Nephron progenitor cell (in vitro differentiated cells): ENCODE measurements around the gene MTRF1.

ENCODE experiments used
- DNase-seq: peaks from one replicate; pipeline ENCODE4 v3.0.0; 2021
- H3K27ac Mint-ChIP-seq: 2 replicates; pipeline ENCODE4 v1.8.0; 2021; ENCODE audit warnings: mild to moderate bottlenecking, moderate library complexity, mixed read lengths
- H3K27me3 Mint-ChIP-seq: 2 replicates; pipeline ENCODE4 v1.8.0; 2021; ENCODE audit warnings: mild to moderate bottlenecking, low read depth, mixed read lengths; ENCODE audit not compliant: poor library complexity
- H3K36me3 Mint-ChIP-seq: 2 replicates; pipeline ENCODE4 v1.8.0; 2021; ENCODE audit warnings: low read depth, mixed read lengths
- H3K4me1 Mint-ChIP-seq: 2 replicates; pipeline ENCODE4 v1.8.0; 2021; ENCODE audit warnings: mixed read lengths
- H3K4me3 Mint-ChIP-seq: 2 replicates; pipeline ENCODE4 v1.8.0; 2021; ENCODE audit warnings: mild to moderate bottlenecking, moderate library complexity, mixed read lengths
- H3K9me3 Mint-ChIP-seq: 2 replicates; pipeline ENCODE4 v1.8.0; 2021; ENCODE audit warnings: mild to moderate bottlenecking, moderate library complexity, mixed read lengths
- CTCF ChIP-seq: fragments of 200-600 bp; sonication (generic); IDR thresholded peaks from 2 replicates; pipeline ENCODE4 v1.5.0; 2021; ENCODE audit warnings: antibody characterized with exemption

MTRF1 gene

GRCh38 chr13:41296879-41297646, 33.7 kb upstream of the MTRF1 start:
- Mint-ChIP-seq H3K27ac (no peak overlapping the region), H3K9me3 (peaks cover 10% of the 10 kb centered on the region), H3K4me1 (no peaks in the 10 kb centered on the region), H3K36me3 (peaks cover under 1% of the 10 kb centered on the region), H3K27me3 (peaks cover 5% of the 10 kb centered on the region), H3K4me3 (no peak overlapping the region)
- TF ChIP-seq CTCF = no peak
- no peak for DNase-seq

- peaks cover 9% of the 10 kb centered on the region for H3K36me3 Mint-ChIP-seq
- H3K4me1 Mint-ChIP-seq = no peaks in the 10 kb centered on the region
- TF ChIP-seq CTCF = no peak
- H3K27ac Mint-ChIP-seq = no peak overlapping the region
- no peak overlapping the region for H3K4me3 Mint-ChIP-seq
- DNase-seq = no peak
- H3K27me3 Mint-ChIP-seq = peaks cover 5% of the 10 kb centered on the region
- H3K9me3 Mint-ChIP-seq = peaks cover 20% of the 10 kb centered on the region
Measured at GRCh38 chr13:41295973-41296372, 32.6 kb upstream of the MTRF1 start.

- Mint-ChIP-seq H3K9me3 (peaks cover 20% of the 10 kb centered on the region), H3K4me1 (no peaks in the 10 kb centered on the region), H3K36me3 (peaks cover 9% of the 10 kb centered on the region), H3K4me3 (no peak overlapping the region), H3K27ac (no peak overlapping the region), H3K27me3 (peaks cover 5% of the 10 kb centered on the region)
- DNase-seq = no peak
- no peak for TF ChIP-seq CTCF
Measured at GRCh38 chr13:41294914-41295313, 31.5 kb upstream of the MTRF1 start.

- DNase-seq = no peak
- Mint-ChIP-seq H3K36me3 (peaks cover 9% of the 10 kb centered on the region), H3K27ac (no peak overlapping the region), H3K4me3 (no peak overlapping the region), H3K27me3 (no peaks in the 10 kb centered on the region), H3K9me3 (peaks cover 20% of the 10 kb centered on the region), H3K4me1 (no peaks in the 10 kb centered on the region)
- TF ChIP-seq CTCF = no peak
Measured at GRCh38 chr13:41293272-41293671, 29.9 kb upstream of the MTRF1 start.

- no peak for TF ChIP-seq CTCF
- no peak overlapping the region for H3K27ac Mint-ChIP-seq
- no peaks in the 10 kb centered on the region for H3K4me1 Mint-ChIP-seq
- H3K27me3 Mint-ChIP-seq = no peaks in the 10 kb centered on the region
- peaks cover 20% of the 10 kb centered on the region for H3K9me3 Mint-ChIP-seq
- peaks cover 9% of the 10 kb centered on the region for H3K36me3 Mint-ChIP-seq
- no peak for DNase-seq
- H3K4me3 Mint-ChIP-seq = no peak overlapping the region
Measured at GRCh38 chr13:41291246-41291645, 27.9 kb upstream of the MTRF1 start.

- no peaks in the 10 kb centered on the region for H3K27me3 Mint-ChIP-seq
- DNase-seq = no peak
- H3K4me3 Mint-ChIP-seq = no peak overlapping the region
- no peak for TF ChIP-seq CTCF
- no peaks in the 10 kb centered on the region for H3K4me1 Mint-ChIP-seq
- peaks cover 18% of the 10 kb centered on the region for H3K9me3 Mint-ChIP-seq
- peak overlapping the region; percentile 28 for H3K27ac Mint-ChIP-seq
- peaks cover 13% of the 10 kb centered on the region for H3K36me3 Mint-ChIP-seq
Measured at GRCh38 chr13:41289463-41289881, 26.1 kb upstream of the MTRF1 start.
